Activated naive CD8-positive, alpha-beta T cell treated with anti-CD3 and anti-CD28 coated beads, Interleukin-2, amount 50 U/mL, for 16 hours (primary cell): ENCODE data around the gene BCR.

ENCODE experiments used
- DNase-seq: peaks from one replicate; pipeline ENCODE4 v3.0.0-alpha.2; 2020; ENCODE audit warnings: low read depth, low spot score

BCR gene

GRCh38 chr22:23216461-23217170 is 36.3 kb downstream of the BCR start:
- DNase-seq: no peak

GRCh38 chr22:23217171-23218052 is 37.1 kb downstream of the BCR start:
- DNase-seq: no peak

- DNase-seq: no peak
These were observed 38.0 kb downstream of the BCR start for GRCh38 chr22:23218053-23218866.

GRCh38 chr22:23218867-23219251 is 38.5 kb downstream of the BCR start:
- DNase-seq: no peak

GRCh38 chr22:23219317-23219716 is 39.0 kb downstream of the BCR start:
- no peak for DNase-seq

GRCh38 chr22:23219822-23220484 is 39.6 kb downstream of the BCR start:
- DNase-seq: no peak

GRCh38 chr22:23220485-23221350 is 40.4 kb downstream of the BCR start:
- no peak for DNase-seq

GRCh38 chr22:23221351-23221804 is 41.1 kb downstream of the BCR start:
- no peak for DNase-seq

GRCh38 chr22:23222033-23222792 is 41.9 kb downstream of the BCR start:
- no peak for DNase-seq

- no peak for DNase-seq
These were observed 42.7 kb downstream of the BCR start for GRCh38 chr22:23222793-23223568.

GRCh38 chr22:23223569-23224317 is 43.4 kb downstream of the BCR start:
- no peak for DNase-seq

- DNase-seq: no peak
These were observed 44.5 kb downstream of the BCR start for GRCh38 chr22:23224846-23225245.

- no peak for DNase-seq
These were observed 45.0 kb downstream of the BCR start for GRCh38 chr22:23225337-23225723.

GRCh38 chr22:23225724-23226496 is 45.6 kb downstream of the BCR start:
- DNase-seq: no peak

- no peak for DNase-seq
These were observed 46.2 kb downstream of the BCR start for GRCh38 chr22:23226497-23226850.

GRCh38 chr22:23227380-23227779 is 47.1 kb downstream of the BCR start:
- no peak for DNase-seq

GRCh38 chr22:23228503-23228902 is 48.2 kb downstream of the BCR start:
- DNase-seq: no peak

- no peak for DNase-seq
These were observed 49.3 kb downstream of the BCR start for GRCh38 chr22:23229646-23230045.
